ENCODE results near the gene SMOC2.
"Not testable (repeated sequence)": the region's sequence is repeated elsewhere in the genome, so short reads cannot be mapped to it uniquely, and the experiment has no call there.

SMOC2 gene

DNA sequence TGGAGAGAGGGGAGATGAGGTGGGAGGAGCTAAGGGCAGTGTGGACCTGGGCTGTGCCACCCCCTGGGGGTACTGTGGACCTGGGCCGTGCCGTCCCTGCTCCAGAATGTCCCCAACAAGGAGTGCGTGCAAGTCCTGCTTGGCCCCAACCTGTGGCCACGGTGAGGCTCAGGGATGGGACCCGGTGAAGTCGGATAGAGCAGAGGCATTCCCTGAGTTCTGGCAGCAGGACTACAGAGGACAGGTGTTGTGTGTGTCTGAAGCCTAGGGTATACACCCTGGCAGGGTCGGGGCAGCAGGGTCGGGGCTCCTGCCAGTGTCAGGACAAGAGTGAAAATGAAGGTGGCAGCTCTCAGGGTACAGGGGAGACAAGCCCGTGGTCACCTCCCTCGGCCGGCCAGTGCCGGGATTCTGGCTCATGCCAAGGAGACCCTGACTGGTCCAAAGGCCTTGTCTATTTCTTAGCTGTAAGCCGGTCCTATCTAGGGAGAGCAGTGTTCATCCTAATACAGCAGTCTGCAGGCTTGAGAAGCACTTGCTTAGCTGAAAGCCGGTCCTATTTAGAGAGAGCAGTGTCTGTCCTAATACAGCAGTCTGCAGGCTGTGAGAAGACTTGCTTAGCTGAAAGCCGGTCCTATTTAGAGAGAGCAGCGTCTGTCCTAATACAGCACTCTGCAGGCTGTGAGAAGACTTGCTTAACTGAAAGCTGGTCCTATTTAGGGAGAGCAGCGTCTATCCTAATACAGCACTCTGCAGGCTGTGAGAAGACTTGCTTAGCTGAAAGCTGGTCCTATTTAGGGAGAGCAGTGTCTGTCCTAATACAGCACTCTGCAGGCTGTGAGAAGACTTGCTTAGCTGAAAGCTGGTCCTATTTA lies 95.9 kb downstream of the SMOC2 start:
- no peaks in the 10 kb centered on the region for H3K9me3 Mint-ChIP-seq
- no peak overlapping the region for H3K27ac Mint-ChIP-seq
- H3K4me3 Mint-ChIP-seq: no peak overlapping the region
- CTCF ChIA-PET: no interaction called here
- H3K27me3 Mint-ChIP-seq: peaks cover 3% of the 10 kb centered on the region
- DNase-seq: no peak
- no peaks in the 10 kb centered on the region for H3K4me1 Mint-ChIP-seq
- no peaks in the 10 kb centered on the region for H3K36me3 Mint-ChIP-seq

DNA sequence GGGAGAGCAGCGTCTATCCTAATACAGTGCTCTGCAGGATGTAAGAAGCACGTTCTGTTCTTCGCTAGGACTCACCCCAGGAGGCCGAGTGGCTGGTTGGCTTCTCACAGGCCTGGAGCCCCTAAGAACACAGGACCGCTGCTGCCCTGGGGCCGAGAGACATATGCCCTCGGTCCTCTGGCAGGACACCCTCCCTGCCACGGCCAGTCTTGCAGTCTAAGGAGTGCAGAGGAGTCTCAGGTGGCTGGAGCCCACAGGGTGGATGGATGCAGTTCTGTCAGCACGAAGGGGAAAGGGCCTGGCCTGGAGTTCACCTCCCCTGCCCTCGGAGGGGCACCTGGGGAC lies 96.5 kb downstream of the SMOC2 start:
- Mint-ChIP-seq H3K27ac (no peak overlapping the region), H3K27me3 (peaks cover 3% of the 10 kb centered on the region), H3K36me3 (no peaks in the 10 kb centered on the region), H3K4me3 (no peak overlapping the region), H3K4me1 (no peaks in the 10 kb centered on the region), H3K9me3 (no peaks in the 10 kb centered on the region)
- CTCF ChIA-PET: no interaction called here
- no peak for DNase-seq

DNA sequence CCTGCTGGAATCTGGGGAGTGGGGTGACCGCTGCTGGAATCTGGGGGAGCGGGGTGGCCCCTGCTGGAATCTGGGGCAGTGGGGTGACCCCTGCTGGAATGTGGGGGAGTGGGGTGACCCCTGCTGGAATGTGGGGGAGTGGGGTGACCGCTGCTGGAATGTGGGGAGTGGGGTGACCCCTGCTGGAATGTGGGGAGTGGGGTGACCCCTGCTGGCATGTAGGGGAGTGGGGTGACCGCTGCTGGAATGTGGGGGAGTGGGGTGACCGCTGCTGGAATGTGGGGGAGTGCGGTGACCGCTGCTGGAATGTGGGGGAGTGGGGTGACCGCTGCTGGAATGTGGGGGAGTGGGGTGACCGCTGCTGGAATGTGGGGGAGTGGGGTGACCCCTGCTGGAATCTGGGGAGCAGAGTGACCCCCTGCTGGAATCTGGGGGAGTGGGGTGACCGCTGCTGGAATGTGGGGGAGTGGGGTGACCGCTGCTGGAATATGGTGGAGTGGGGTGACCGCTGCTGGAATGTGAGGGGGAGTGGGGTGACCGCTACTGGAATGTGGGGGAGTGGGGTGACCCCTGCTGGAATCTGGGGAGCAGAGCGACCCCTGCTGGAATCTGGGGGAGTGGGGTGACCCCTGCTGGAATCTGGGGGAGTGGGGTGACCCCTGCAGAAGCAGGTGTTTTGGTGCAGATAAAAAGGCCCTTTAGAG lies 97.4 kb downstream of the SMOC2 start:
- CTCF ChIA-PET, H3K27me3 Mint-ChIP-seq, H3K4me1 Mint-ChIP-seq, H3K9me3 Mint-ChIP-seq, H3K36me3 Mint-ChIP-seq, H3K27ac Mint-ChIP-seq, DNase-seq, H3K4me3 Mint-ChIP-seq: not testable (repeated sequence)

DNA sequence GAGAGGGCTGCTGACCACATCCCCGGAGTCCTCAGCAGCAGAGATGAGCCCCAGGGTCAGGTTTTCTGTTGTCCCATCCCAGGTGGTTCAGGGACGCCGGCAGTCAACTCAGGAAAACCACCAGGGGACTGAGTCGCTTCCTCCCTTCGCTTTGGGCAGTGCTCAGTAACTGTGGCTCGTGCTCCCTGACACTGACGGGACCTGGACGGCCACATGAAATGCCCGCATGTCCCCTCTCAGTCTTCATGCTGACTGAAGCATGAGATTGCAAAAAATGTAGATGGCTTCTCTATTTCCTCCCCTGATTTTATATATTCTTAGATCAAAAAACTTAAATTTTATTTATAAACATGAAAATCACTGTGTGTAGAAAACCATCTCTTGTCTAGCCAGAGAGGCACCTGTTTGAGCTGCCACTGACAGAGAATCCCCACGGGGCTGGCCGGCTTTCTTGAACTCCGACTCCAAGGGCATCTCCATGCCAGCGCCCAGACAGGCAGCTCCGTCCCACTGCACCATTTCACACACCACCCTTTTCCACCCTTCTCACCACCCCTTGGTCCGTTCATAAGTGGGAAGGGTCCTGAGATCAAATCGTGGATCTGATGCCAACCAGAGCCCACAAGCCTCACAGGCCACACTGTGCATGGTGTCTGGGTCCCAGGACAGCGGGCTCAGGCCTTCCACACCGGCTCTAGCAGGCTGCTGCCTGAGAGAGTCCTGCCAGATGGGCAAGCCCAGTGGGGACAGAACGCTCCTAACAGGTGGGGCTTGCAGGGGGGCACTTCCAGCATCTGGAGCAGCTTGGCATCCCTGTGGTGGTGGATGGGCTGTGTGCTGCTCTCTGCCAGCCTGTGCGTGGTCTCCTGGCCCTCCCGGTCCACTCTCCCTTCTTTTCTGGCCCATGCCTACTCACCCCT lies 98.2 kb downstream of the SMOC2 start:
- H3K9me3 Mint-ChIP-seq: no peaks in the 10 kb centered on the region
- H3K27ac Mint-ChIP-seq: no peak overlapping the region
- no peak for DNase-seq
- H3K4me3 Mint-ChIP-seq: no peak overlapping the region
- H3K36me3 Mint-ChIP-seq: no peaks in the 10 kb centered on the region
- H3K27me3 Mint-ChIP-seq: peaks cover 3% of the 10 kb centered on the region
- CTCF ChIA-PET: no interaction called here
- H3K4me1 Mint-ChIP-seq: no peaks in the 10 kb centered on the region

DNA sequence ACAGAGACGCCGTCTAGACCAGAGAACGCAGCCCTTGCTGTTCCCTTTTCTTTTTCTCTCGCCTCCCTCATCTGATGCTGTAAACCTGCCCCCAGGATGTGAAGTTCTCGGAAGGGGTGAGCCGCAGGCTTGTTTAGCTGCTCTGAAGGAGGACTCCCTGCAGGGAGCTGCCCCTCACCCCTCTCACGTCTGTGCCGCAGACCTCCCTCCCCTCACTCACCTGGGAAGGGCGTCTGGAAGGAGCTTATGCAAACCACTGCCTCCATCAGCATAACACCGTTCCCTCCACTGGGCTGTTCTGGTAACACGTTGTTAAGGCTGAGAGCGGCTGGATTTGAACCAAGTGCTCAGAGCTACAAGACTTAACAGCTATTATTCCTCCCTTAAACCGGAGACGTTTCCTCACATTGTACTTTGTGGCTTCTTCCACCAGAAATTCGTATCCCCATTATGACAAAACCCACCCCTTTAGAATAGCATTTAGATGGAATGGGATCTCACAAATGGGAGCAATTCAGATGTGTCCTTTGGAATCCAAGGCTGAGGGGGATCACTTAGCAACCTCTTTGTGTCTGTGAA lies 99.8 kb downstream of the SMOC2 start:
- peaks cover 3% of the 10 kb centered on the region for H3K27me3 Mint-ChIP-seq
- no peak overlapping the region for H3K4me3 Mint-ChIP-seq
- DNase-seq: no peak
- no peaks in the 10 kb centered on the region for H3K9me3 Mint-ChIP-seq
- H3K36me3 Mint-ChIP-seq: no peaks in the 10 kb centered on the region
- CTCF ChIA-PET: no interaction called here
- no peak overlapping the region for H3K27ac Mint-ChIP-seq
- no peaks in the 10 kb centered on the region for H3K4me1 Mint-ChIP-seq

DNA sequence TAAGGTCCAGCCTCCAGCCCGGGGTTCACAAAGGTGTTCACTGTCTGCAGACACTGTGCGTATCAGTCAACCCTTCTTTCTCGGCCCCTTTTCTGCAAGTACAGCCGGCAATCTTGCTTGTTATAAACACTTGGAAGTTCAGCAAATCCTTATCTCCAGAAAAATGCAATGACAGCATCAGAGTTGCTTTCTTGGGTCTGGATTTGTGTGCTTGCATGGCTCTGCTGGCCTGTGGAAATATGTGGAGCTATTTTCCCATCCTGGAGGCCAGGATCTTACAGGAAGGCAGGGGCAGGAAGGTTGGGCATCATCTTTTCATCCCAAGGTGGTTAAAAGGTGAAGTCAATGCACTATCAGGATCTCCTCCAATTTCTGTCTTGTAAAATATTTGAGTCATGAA lies 100.3 kb downstream of the SMOC2 start:
- H3K4me1 Mint-ChIP-seq: no peaks in the 10 kb centered on the region
- DNase-seq: no peak
- CTCF ChIA-PET: no interaction called here
- H3K36me3 Mint-ChIP-seq: no peaks in the 10 kb centered on the region
- peaks cover 3% of the 10 kb centered on the region for H3K27me3 Mint-ChIP-seq
- H3K9me3 Mint-ChIP-seq: no peaks in the 10 kb centered on the region
- H3K27ac Mint-ChIP-seq: no peak overlapping the region
- no peak overlapping the region for H3K4me3 Mint-ChIP-seq

DNA sequence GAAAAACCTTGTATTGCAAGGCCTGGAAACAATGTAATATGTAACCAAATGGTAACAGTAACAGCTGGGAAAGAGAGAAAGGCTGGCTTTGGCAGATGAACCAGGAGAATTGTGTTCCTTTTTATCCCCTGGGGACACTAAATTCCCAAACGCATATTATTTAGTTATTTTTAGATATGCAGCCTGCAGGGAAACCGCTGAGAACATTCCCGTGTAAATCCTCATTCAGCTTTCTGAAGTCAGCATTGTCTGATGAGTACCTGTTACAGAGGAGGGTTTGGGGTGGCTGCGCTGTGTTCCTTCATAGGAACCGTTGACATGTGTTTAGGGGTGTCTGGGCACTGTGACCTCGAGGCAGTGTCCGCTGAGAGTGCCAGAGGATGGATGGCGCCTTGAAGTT lies 101.3 kb downstream of the SMOC2 start:
- H3K36me3 Mint-ChIP-seq: no peaks in the 10 kb centered on the region
- peaks cover 3% of the 10 kb centered on the region for H3K27me3 Mint-ChIP-seq
- CTCF ChIA-PET: no interaction called here
- DNase-seq: no peak
- no peak overlapping the region for H3K4me3 Mint-ChIP-seq
- H3K27ac Mint-ChIP-seq: no peak overlapping the region
- no peaks in the 10 kb centered on the region for H3K9me3 Mint-ChIP-seq
- H3K4me1 Mint-ChIP-seq: no peaks in the 10 kb centered on the region

DNA sequence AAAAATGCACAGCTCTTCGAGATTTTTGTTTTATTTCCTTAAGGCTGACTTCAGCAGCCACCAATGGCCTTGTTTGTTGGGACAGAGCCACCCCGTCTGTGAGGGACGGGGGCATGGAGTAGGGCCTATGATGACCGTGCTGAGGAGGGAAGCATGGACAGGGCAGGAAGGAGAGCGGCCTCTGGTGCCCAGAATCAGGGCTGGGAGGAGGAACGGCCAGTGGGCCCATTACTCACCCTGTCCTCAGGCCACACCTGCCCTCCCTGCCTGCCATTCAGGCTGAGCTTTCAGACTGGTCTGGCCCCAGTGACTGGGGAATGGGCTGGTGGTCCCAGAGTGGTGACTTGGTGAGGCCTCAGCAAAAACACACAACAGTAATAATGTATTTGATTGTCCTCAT lies 104.4 kb downstream of the SMOC2 start:
- Mint-ChIP-seq H3K9me3 (no peaks in the 10 kb centered on the region), H3K27ac (no peak overlapping the region)

DNA sequence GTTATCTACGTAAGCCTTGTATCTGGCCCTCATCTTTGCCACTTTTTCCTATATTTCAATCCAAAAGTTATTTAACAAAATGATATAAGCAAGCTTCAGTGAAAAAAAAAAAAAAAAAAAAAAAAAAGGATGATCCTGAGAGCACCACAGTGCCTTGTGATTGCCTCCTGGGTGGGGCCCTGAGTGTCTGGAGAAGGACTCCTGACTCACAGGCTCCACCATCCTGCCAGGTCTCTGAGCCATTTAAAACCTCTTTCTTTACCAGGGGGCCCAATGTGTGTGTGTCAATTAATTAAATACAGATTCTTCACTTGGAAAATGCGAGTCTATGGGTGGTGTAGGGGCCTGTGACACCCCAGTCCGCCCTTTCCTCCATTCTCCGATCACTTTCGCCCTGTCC lies 105.2 kb downstream of the SMOC2 start:
- CTCF ChIA-PET: no interaction called here

More for the DNA sequence above, 104.4 kb downstream of the SMOC2 start:
- CTCF ChIA-PET: no interaction called here
- DNase-seq: no peak
- no peaks in the 10 kb centered on the region for H3K36me3 Mint-ChIP-seq
- no peak overlapping the region for H3K4me3 Mint-ChIP-seq
- H3K27me3 Mint-ChIP-seq: no peaks in the 10 kb centered on the region
- no peaks in the 10 kb centered on the region for H3K4me1 Mint-ChIP-seq

DNA sequence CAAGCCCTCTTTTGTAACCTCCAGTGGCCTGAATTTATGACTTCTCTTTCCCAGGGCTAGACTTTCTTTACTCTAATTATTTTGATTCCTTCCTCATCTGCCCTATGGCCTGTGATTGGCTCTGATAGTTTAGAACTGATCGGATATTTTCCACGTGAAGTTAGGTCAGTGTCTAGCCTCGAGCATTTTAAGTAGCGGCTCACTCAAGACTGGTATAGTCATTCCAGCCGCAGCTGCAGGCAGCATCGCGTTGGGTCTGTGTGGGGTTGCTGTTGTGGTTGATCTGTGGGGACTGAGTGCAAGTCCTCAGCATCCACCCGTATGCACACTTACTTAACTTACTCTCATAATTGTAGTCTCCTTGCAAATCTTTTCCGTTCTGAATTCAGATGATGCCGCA lies 105.7 kb downstream of the SMOC2 start:
- DNase-seq: no peak

More for the DNA sequence above, 105.2 kb downstream of the SMOC2 start:
- Mint-ChIP-seq H3K4me1 (no peaks in the 10 kb centered on the region), H3K9me3 (no peaks in the 10 kb centered on the region), H3K36me3 (no peaks in the 10 kb centered on the region), H3K27ac (no peak overlapping the region), H3K4me3 (no peak overlapping the region), H3K27me3 (no peaks in the 10 kb centered on the region)
- DNase-seq: no peak

DNA sequence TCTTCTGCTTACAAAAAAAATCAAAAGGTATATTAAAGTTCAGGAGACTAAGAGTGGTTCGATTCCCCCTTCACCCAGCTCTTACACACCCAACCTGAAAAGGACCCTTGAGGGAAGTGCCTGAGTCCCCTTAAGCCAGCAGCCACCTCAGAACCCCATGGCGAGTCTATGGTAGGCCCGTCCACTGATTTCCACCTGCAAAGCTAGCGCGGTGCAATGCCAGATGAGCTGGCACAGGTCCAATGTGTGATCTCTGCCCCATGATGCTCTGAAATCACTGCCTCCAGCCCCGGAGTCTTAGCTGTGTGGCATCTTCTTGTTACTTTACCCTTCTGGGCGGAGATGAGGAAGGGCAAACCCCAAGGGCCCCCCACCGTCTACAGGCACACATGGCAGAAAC lies 109.3 kb downstream of the SMOC2 start:
- H3K36me3 Mint-ChIP-seq: no peaks in the 10 kb centered on the region
- no peak overlapping the region for H3K27ac Mint-ChIP-seq
- H3K9me3 Mint-ChIP-seq: no peaks in the 10 kb centered on the region
- CTCF ChIA-PET: no interaction called here
- DNase-seq: no peak
- H3K4me1 Mint-ChIP-seq: no peaks in the 10 kb centered on the region
- no peak overlapping the region for H3K4me3 Mint-ChIP-seq
- no peaks in the 10 kb centered on the region for H3K27me3 Mint-ChIP-seq

More for the DNA sequence above, 105.7 kb downstream of the SMOC2 start:
- Mint-ChIP-seq H3K4me3 (no peak overlapping the region), H3K4me1 (no peaks in the 10 kb centered on the region), H3K27ac (no peak overlapping the region), H3K36me3 (no peaks in the 10 kb centered on the region), H3K9me3 (no peaks in the 10 kb centered on the region), H3K27me3 (no peaks in the 10 kb centered on the region)
- CTCF ChIA-PET: no interaction called here

DNA sequence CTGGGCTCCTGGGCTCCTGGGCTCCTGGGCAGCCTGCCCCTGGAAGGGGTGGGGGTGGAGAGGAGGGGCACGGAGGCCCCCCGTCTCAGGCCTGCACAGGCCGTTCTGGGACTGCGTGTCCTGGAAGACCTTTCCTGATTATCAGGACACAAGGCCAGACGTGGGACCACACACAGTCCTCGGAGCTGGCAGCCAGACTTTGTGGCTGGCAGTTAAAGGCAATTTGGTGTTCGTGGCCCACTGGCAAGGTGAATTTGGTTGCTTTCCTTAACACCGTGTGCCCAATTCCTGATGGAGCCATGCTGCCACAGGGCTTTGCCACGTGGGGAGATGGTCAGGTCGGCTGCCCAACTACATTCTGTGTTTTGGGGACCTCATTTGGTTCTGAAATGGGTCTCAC lies 113.5 kb downstream of the SMOC2 start:
- CTCF ChIA-PET: no interaction called here
- Mint-ChIP-seq H3K27ac (no peak overlapping the region), H3K4me1 (no peaks in the 10 kb centered on the region), H3K4me3 (no peak overlapping the region), H3K9me3 (peaks cover 4% of the 10 kb centered on the region), H3K36me3 (no peaks in the 10 kb centered on the region), H3K27me3 (no peaks in the 10 kb centered on the region)
- DNase-seq: no peak

DNA sequence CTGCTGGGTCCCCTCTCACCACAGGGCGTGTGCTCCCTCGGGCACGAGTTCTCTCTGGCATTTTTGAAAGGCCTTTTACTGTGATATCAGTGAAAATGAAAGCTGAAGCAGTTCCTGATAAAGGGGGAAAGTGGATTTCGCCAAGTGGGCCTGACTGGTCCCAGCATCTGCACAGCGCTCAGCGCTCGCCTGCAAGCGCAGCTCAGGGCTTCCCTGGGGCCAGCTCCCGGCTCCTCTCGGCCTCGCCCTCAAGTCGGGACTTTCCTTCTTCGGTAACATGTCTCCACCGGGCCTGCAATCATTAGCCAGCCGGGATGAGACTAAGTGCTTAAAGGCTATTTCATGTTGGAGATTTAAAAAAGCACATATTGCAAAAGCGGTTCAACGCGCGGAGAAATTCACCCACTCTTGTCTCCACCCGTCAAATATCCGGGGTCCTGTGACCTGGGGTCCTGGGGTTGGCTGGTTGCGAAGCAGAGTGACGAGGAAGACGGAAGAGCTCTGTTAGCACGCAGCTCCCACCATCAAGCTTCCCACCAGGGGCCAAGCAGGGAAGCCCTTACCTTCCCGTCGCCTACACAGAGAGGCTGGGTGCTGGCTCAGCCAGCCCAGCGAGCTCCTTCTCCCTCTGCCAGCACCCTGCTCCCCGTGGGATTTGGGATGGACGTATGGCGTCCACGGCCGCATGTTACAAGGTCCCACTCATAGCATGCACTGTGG lies 114.1 kb downstream of the SMOC2 start:
- Mint-ChIP-seq H3K36me3 (no peaks in the 10 kb centered on the region), H3K4me1 (no peaks in the 10 kb centered on the region), H3K9me3 (peaks cover 4% of the 10 kb centered on the region), H3K4me3 (no peak overlapping the region), H3K27ac (no peak overlapping the region), H3K27me3 (no peaks in the 10 kb centered on the region)
- DNase-seq: no peak
- CTCF ChIA-PET: no interaction called here
